ENCODE data around the gene APOBEC3B.
A peak's percentile ranks its signal among the peaks of the same experiment; 100 is the strongest.
"Not testable (repeated sequence)": the region's sequence is repeated elsewhere in the genome, so short reads cannot be mapped to it uniquely, and the experiment has no call there.

APOBEC3B gene

DNA sequence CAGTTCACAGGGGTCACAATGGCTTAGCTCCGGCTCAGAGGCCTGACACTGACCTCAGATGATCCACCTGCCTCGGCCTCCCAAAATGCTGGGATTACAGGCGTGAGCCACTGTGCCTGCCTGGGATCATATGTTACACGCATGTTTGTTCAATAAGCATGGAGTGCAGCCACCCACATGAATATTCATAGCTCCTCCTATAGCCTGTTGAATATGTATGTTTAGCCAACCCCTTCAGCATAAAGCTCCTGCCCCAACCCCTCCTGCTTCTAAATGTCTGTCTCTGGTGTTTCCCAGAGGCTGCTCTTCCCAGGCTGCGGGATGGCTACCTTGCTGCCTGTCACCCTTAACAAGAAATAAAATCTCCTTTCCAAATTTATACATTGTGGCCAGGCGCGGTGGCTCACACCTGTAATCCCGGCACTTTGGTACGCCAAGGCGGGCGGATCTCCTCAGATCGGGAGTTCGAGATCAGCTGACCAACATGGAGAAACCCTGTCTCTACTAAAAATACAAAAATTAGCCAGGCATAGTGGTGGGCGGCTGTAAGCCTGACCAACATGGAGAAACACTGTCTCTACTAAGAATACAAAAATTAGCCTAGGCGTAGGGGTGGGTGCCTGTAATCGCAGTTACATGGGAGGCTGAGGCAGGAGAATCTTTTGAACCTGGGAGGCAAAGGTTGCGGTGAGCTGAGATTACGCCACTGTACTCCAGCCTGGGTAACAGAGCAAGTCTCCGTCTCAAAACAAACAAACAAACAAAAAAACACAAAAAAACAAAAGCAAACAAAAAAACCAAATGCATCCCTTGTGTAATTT lies 57.4 kb downstream of the APOBEC3B start:
- no peak for DNase-seq

- not testable (repeated sequence) for DNase-seq
Observed at GRCh38 chr22:39040155-39040537, 58.0 kb downstream of the APOBEC3B start.

DNA sequence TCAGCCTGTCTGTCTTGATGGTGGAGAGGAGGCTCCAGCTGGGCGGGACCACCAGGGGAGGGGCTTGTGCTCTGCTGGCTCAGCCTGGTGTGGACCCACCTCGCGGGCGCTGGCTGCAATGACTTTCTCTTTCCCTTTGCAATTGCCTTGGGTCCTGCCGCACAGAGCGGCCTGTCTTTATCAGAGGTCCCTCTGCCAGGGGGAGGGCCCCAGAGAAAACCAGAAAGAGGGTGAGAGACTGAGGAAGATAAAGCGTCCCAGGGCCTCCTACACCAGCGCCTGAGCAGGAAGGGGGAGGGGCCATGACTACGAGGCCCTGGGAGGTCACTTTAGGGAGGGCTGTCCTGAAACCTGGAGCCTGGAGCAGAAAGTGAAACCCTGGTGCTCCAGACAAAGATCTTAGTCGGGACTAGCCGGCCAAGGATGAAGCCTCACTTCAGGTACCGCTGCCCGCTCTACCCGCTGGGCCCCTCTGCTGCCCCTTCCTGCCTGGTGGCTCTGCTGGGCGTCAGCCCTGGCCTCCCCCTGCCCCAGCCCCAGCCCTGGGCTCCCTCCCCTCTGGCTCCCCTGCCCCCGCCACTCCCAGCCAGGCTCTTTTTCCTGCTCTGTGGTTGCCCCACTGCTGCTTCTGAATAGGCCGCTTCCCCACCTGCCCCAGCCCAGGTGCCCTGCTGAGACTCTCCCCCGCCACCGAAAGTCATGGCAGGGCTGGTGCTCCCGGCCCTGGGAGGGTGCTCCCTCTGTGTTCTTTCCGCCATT lies 58.6 kb downstream of the APOBEC3B start, which contains the start of gene APOBEC3F:
APOBEC3F (plus strand) TSS at position 327 of the 759 bp plus-strand sequence; CDS start at position 424, 97 bp downstream.
- DNase-seq: peak; percentile 57

DNA sequence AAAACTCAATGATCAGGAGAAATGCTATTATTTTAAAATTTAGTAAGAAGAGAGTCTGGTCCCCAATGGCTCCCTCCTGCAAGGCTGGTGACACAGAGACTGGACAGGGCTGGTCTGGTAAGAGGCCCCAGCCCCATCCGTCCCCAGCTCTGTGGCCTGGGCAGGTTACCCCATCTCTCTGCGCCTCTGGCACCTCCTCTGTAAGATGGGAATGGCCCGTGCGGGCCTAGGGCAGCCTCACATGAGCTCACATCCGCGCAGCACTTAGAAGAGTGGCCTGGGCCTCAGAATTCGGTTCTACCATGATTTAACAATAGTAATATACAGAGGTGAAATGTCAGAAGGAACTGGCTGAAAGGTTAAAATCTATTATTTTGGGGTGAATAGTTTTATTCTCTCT lies 59.8 kb downstream of the APOBEC3B start:
- no peak for DNase-seq

All from CD4-positive, alpha-beta T cell treated with Interleukin-17A for 4 hours (primary cell).